RWPE2 (cell line): ENCODE results near the gene LAPTM4A.

Experiments
- ATAC-seq: fragments of 200-7000 bp; cut with Tn5 transposase; 3 replicates; pipeline ENCODE4 v1.9.1; 2021; ENCODE audit warnings: low read depth
- DNase-seq: peaks from one replicate; pipeline ENCODE4 v3.0.0-alpha.2; 2020; ENCODE audit warnings: low spot score
- H3K27ac ChIP-seq: fragments of 450-650 bp; 2 replicates; pipeline ENCODE4 v1.5.1; 2017; ENCODE audit warnings: mild to moderate bottlenecking; ENCODE audit not compliant: poor library complexity, severe bottlenecking
- H3K27me3 ChIP-seq: fragments of 250-450 bp; sonication (Bioruptor Pico); 2 replicates; pipeline ENCODE4 v1.5.1; 2021; ENCODE audit warnings: mild to moderate bottlenecking, moderate library complexity; ENCODE audit not compliant: insufficient read depth, poor library complexity, severe bottlenecking
- H3K36me3 ChIP-seq: fragments of 250-450 bp; sonication (Bioruptor Pico); 2 replicates; pipeline ENCODE4 v1.5.1; 2020; ENCODE audit warnings: low read depth, mild to moderate bottlenecking, moderate library complexity
- H3K4me1 ChIP-seq: fragments of 250-450 bp; sonication (Bioruptor Pico); 2 replicates; pipeline ENCODE4 v1.5.1; 2021; ENCODE audit warnings: mild to moderate bottlenecking, moderate library complexity; ENCODE audit not compliant: insufficient read depth, poor library complexity, severe bottlenecking
- H3K4me3 ChIP-seq: fragments of 250-450 bp; sonication (Bioruptor Pico); 2 replicates; pipeline ENCODE4 v1.5.1; 2021; ENCODE audit warnings: mild to moderate bottlenecking, moderate library complexity; ENCODE audit not compliant: severe bottlenecking
- H3K9me3 ChIP-seq: fragments of 250-450 bp; sonication (Bioruptor Pico); 2 replicates; pipeline ENCODE4 v1.5.1; 2021; ENCODE audit warnings: mild to moderate bottlenecking, moderate library complexity; ENCODE audit not compliant: severe bottlenecking
- CTCF ChIP-seq: fragments of 450-650 bp; IDR thresholded peaks from one replicate; pipeline ENCODE4 v1.5.1; 2017; ENCODE audit warnings: mild to moderate bottlenecking, moderate library complexity; ENCODE audit not compliant: poor library complexity, severe bottlenecking

Gene LAPTM4A

GRCh38 chr2:20052229-20052851, 912 bp upstream of the LAPTM4A start:
- peaks cover 13% of the 10 kb centered on the region for H3K36me3 ChIP-seq
- peak overlapping the region; percentile 67 for H3K4me3 ChIP-seq
- peak overlapping the region; percentile 93 for H3K27ac ChIP-seq
- DNase-seq (no peak), ATAC-seq (peak; percentile 4; the same call in 1 of the 3 replicates)
- H3K9me3 ChIP-seq = no peaks in the 10 kb centered on the region
- TF ChIP-seq CTCF = no peak
- H3K27me3 ChIP-seq = no peaks in the 10 kb centered on the region
- H3K4me1 ChIP-seq = peaks cover 28% of the 10 kb centered on the region

GRCh38 chr2:20050646-20051531, 539 bp downstream of the LAPTM4A start:
- H3K4me1 ChIP-seq = peaks cover 28% of the 10 kb centered on the region
- TF ChIP-seq CTCF = peak; percentile 13
- ATAC-seq = peak; percentile 3

GRCh38 chr2:20050104-20050645, 1.3 kb downstream of the LAPTM4A start:
- H3K4me1 ChIP-seq = peaks cover 28% of the 10 kb centered on the region
- peak overlapping the region; percentile 67 for H3K4me3 ChIP-seq
- ATAC-seq = peak; percentile 18; the same call in 2 of the 3 replicates
- TF ChIP-seq CTCF = no peak
- H3K36me3 ChIP-seq = peaks cover 18% of the 10 kb centered on the region
- peak overlapping the region; percentile 93 for H3K27ac ChIP-seq
- no peaks in the 10 kb centered on the region for H3K9me3 ChIP-seq
- DNase-seq = no peak
- no peaks in the 10 kb centered on the region for H3K27me3 ChIP-seq

More at GRCh38 chr2:20050646-20051531, 539 bp downstream of the LAPTM4A start:
- Histone ChIP-seq H3K27me3 (no peaks in the 10 kb centered on the region), H3K36me3 (peaks cover 18% of the 10 kb centered on the region), H3K9me3 (no peaks in the 10 kb centered on the region), H3K4me3 (peak overlapping the region; percentile 67), H3K27ac (peak overlapping the region; percentile 93)
- DNase-seq = no peak

GRCh38 chr2:20049637-20050036, 1.8 kb downstream of the LAPTM4A start:
- ATAC-seq (no peak), DNase-seq (no peak)
- peak overlapping the region; percentile 93 for H3K27ac ChIP-seq
- no peaks in the 10 kb centered on the region for H3K27me3 ChIP-seq
- H3K4me3 ChIP-seq = peak overlapping the region; percentile 67
- H3K4me1 ChIP-seq = peaks cover 30% of the 10 kb centered on the region
- TF ChIP-seq CTCF = no peak
- H3K36me3 ChIP-seq = peaks cover 23% of the 10 kb centered on the region
- H3K9me3 ChIP-seq = no peaks in the 10 kb centered on the region
